K562 (cell line): ENCODE measurements around the gene CD274. TPM values are rescaled to one million over a fixed set of nuclear protein-coding genes. Genes with fewer than 3 reads are reported as not detected.
"Not testable (repeated sequence)": the region's sequence is repeated elsewhere in the genome, so short reads cannot be mapped to it uniquely, and the experiment has no call there.

Experiments
- ATAC-seq: fragments of 200-7000 bp; cut with Tn5 transposase; 3 replicates; pipeline ENCODE4 v1.9.1; 2020; ENCODE audit warnings: moderate library complexity
- BruUV-seq: library from RNA; stranded (reverse); fragments of 400-500 nt; replicated peaks from 2 replicates; lab custom pipeline; 2021; lab: Mats Ljungman, UMichigan
- CTCF ChIA-PET: fragments of 300-600 bp; formaldehyde crosslinking; extraction: SDS; loops from one replicate; lab custom pipeline; 2021; ENCODE audit warnings: low intra/inter-chr PET ratio; lab: Yijun Ruan, JAX
- POLR2A ChIA-PET: fragments of 300-600, 350-650 bp; sonication (Branson Sonifier 250); formaldehyde crosslinking; extraction: SDS; loops from one replicate; lab custom pipeline; 2021; ENCODE audit warnings: antibody characterized with exemption, inconsistent platforms; lab: Yijun Ruan, JAX
- DNase-seq, 4 experiments: peaks; one replicate each; pipeline versions ENCODE4 v3.0.0 to v3.0.0-alpha.2; 2011 to 2018; ENCODE audit warnings: low spot score in 3 of 4, mixed read lengths in 3 of 4; ENCODE audit errors: extremely low read depth in 1 of 4
- FAIRE-seq: peaks from 2 replicates; lab custom pipeline; 2011; peaks lifted over from hg19 to GRCh38; lab: Jason Lieb, UNC
- H2AFZ ChIP-seq: 2 replicates; pipeline ENCODE4 v1.6.0; 2011; ENCODE audit warnings: low read depth, low read length, control low read depth, inconsistent platforms
- H3K27ac ChIP-seq: fragments of 200-600 bp; 3 replicates; pipeline ENCODE4 v1.8.0; 2011; ENCODE audit warnings: low read depth, mild to moderate bottlenecking, control low read depth, inconsistent platforms, low read length, moderate library complexity, mixed read lengths; ENCODE audit errors: extremely low read depth
- H3K27me3 ChIP-seq, 2 experiments: fragments of 300-600 bp in 1 of 2; 2 replicates in 1 of 2; 3 replicates in 1 of 2; pipeline versions ENCODE4 v1.6.0 to v1.8.0; 2011; ENCODE audit warnings: inconsistent platforms in 2 of 2, low read length in 2 of 2, mild to moderate bottlenecking in 1 of 2, mixed read lengths in 1 of 2, moderate library complexity in 1 of 2; ENCODE audit not compliant: control insufficient read depth in 2 of 2, insufficient read depth in 2 of 2
- H3K36me3 ChIP-seq: fragments of 300-600 bp; 3 replicates; pipeline ENCODE4 v1.8.0; 2011; ENCODE audit warnings: mild to moderate bottlenecking, low read length, inconsistent platforms; ENCODE audit not compliant: control insufficient read depth, insufficient read depth
- H3K4me1 ChIP-seq, 2 experiments: fragments of 200-600 bp in 1 of 2; replicated peaks in 1 of 2; 2 replicates in 1 of 2; 3 replicates in 1 of 2; pipeline versions ENCODE4 v1.5.1 to v1.8.0; 2011; ENCODE audit warnings: inconsistent platforms in 2 of 2, low read length in 2 of 2, mild to moderate bottlenecking in 1 of 2, mixed read lengths in 1 of 2, moderate library complexity in 1 of 2; ENCODE audit not compliant: control insufficient read depth in 2 of 2, insufficient read depth in 2 of 2
- H3K4me2 ChIP-seq: 2 replicates; pipeline ENCODE4 v1.6.1; 2011; ENCODE audit warnings: low read length, control low read depth, inconsistent platforms, mixed read lengths; ENCODE audit not compliant: insufficient read depth
- H3K4me3 ChIP-seq: fragments of 200-600 bp; sonication (generic), shearing (Covaris generic); 2 replicates; pipeline ENCODE4 v1.5.1; 2016; ENCODE audit warnings: control low read depth, inconsistent platforms
- H3K79me2 ChIP-seq: fragments of 200-600 bp; 3 replicates; pipeline ENCODE4 v1.8.0; 2011; ENCODE audit warnings: low read length, inconsistent platforms; ENCODE audit not compliant: control insufficient read depth, insufficient read depth
- H3K9ac ChIP-seq, 2 experiments: 2 replicates each; pipeline versions ENCODE4 v1.6.0 to v1.6.1; 2011; ENCODE audit warnings: low read depth in 2 of 2, low read length in 2 of 2, control low read depth in 1 of 2, inconsistent platforms in 1 of 2, mild to moderate bottlenecking in 1 of 2, mixed read lengths in 1 of 2; ENCODE audit not compliant: insufficient read depth in 1 of 2
- H3K9me1 ChIP-seq: one replicate; pipeline ENCODE4 v1.6.0; 2011; ENCODE audit warnings: inconsistent platforms, mild to moderate bottlenecking, low read length, moderate library complexity; ENCODE audit not compliant: control insufficient read depth, insufficient read depth
- H3K9me3 ChIP-seq: replicated peaks from 2 replicates; pipeline ENCODE4 v1.5.1; 2011; ENCODE audit warnings: low read depth, low read length, inconsistent platforms; ENCODE audit not compliant: control insufficient read depth, insufficient read depth
- H4K20me1 ChIP-seq: replicated peaks from 2 replicates; pipeline ENCODE4 v1.6.1; 2011; ENCODE audit warnings: low read length, inconsistent platforms, mixed read lengths; ENCODE audit not compliant: control insufficient read depth, insufficient read depth
- MBD2 ChIP-seq: sonication (generic); IDR thresholded peaks from 2 replicates; pipeline ENCODE4 v1.6.1; 2016; ENCODE audit warnings: low read depth, borderline replicate concordance
- ZEB2 ChIP-seq: fragments of 450-650 bp; IDR thresholded peaks from 2 replicates; pipeline ENCODE4 v1.6.1; 2016
- WGBS: fragments of 100-300 bp; shearing (Covaris generic); methylation state at CpG from one replicate; pipeline ENCODE4 v1.1.6; 2016; ENCODE audit warnings: low coverage, mixed read lengths; ENCODE audit not compliant: insufficient coverage; ENCODE audit errors: missing lambda C conversion rate; 5-methylcytosine and 5-hydroxymethylcytosine counted together
- in situ Hi-C: fragments of 300-500 bp; cut with MboI; formaldehyde crosslinking; loops from 4 replicates; pipeline ENCODE4 v1.15.0; 2018; ENCODE audit warnings: inconsistent platforms, mixed read lengths
- intact Hi-C: fragments of 100-400 bp; cut with micrococcal nuclease; formaldehyde crosslinking; loops from 2 replicates; pipeline ENCODE4 v1.14.2; 2022
- polyA plus RNA-seq, 8 experiments: library from polyadenylated mRNA; depleted of rRNA in 4 of 8; stranded (reverse) in 5 of 8; unstranded in 3 of 8; fragments of >200 nt; fragmentation: Nextera tagmentation in 2 of 8; fragmentation: Illumina TruSeq in 1 of 8; extraction: Ambion mirVana in 2 of 8; extraction: Trizol in 1 of 8; gene quantifications; 2 replicates each; pipeline versions ENCODE4 v1.2.1 to v1.2.3, GENCODE V29; 2011 to 2014; ENCODE audit warnings: inconsistent platforms in 1 of 8, missing spikeins in 1 of 8
- total RNA-seq, 7 experiments: library from RNA; depleted of rRNA in 6 of 7; stranded (reverse); fragments of >200 nt in 6 of 7; fragmentation: Illumina TruSeq in 2 of 7; extraction: Trizol in 2 of 7; gene quantifications; 2 replicates each; pipeline versions ENCODE4 v1.2.1 to v1.2.3, GENCODE V29; 2011 to 2021; ENCODE audit warnings: low replicate concordance in 1 of 7
- TF ChIP-seq, protein P1 (sequence below): fragments of 250-450 bp; sonication (Bioruptor Pico); IDR thresholded peaks from 2 replicates; pipeline ENCODE4 v1.5.0; 2021; ENCODE audit warnings: mild to moderate bottlenecking, borderline replicate concordance

The CD274 gene
- total and polyA plus RNA-seq, 9 of the 15 experiments (the other 6 are each of a cell fraction or from before 2014, with no cell fraction given) = 0.07 to 0.51 (median 0.30) TPM; not detected in 1

DNA sequence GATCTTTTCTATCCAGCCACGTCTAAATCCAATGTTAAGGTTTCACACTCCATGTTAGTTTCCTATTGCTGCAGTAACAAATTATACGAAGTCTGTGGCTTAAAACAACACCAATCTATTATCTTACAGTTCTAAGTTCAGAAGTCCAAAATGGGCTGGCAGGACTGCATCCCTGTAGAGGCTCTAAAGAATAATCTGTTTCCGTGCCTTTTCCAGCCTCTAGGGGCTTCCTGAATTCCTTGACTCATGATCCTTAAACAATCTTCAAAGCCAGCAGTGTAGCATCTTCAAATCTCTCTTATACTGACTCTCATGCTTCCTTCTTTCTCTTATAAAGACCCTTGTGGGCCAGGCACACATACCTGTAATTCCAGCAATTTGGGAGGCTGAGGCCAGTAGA is 19.4 kb upstream of the CD274 start:
- Histone ChIP-seq H4K20me1 (no peaks in the 10 kb centered on the region), H3K79me2 (no peaks in the 10 kb centered on the region), H3K27ac (no peak overlapping the region), H3K4me2 (no peak overlapping the region), H3K9me3 (no peaks in the 10 kb centered on the region), H3K27me3 (no peaks in the 10 kb centered on the region), H3K9me1 (no peaks in the 10 kb centered on the region), H3K9ac (no peak overlapping the region), H3K4me3 (no peak overlapping the region), H2AFZ (no peak overlapping the region), H3K4me1 (peaks cover 0 to under 1% of the 10 kb centered on the region in 2 experiments; a peak in 1 of 5 replicates), H3K36me3 (no peaks in the 10 kb centered on the region)
- ATAC-seq (no peak), FAIRE-seq (no peak), DNase-seq (no peak)
- ChIA-PET POLR2A (no interaction called here), CTCF (no interaction called here)
- 29% methylated on average over 3 of the region's 3 CpGs for WGBS
- TF ChIP-seq MBD2 (no peak), ZEB2 (no peak)
- TF ChIP-seq, protein P1, sequence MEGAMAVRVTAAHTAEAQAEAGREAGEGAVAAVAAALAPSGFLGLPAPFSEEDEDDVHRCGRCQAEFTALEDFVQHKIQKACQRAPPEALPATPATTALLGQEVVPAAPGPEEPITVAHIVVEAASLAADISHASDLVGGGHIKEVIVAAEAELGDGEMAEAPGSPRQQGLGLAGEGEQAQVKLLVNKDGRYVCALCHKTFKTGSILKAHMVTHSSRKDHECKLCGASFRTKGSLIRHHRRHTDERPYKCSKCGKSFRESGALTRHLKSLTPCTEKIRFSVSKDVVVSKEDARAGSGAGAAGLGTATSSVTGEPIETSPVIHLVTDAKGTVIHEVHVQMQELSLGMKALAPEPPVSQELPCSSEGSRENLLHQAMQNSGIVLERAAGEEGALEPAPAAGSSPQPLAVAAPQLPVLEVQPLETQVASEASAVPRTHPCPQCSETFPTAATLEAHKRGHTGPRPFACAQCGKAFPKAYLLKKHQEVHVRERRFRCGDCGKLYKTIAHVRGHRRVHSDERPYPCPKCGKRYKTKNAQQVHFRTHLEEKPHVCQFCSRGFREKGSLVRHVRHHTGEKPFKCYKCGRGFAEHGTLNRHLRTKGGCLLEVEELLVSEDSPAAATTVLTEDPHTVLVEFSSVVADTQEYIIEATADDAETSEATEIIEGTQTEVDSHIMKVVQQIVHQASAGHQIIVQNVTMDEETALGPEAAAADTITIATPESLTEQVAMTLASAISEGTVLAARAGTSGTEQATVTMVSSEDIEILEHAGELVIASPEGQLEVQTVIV (CRISPR knock-in tag) = no peak
- intact Hi-C loops = no loop called here
- in situ Hi-C loops = loop anchor here (25.0 kb wide), 2 partner anchors 694 to 819 kb away; partner anchors contain the start of gene AK3
- BruUV-seq = no TSS peak

DNA sequence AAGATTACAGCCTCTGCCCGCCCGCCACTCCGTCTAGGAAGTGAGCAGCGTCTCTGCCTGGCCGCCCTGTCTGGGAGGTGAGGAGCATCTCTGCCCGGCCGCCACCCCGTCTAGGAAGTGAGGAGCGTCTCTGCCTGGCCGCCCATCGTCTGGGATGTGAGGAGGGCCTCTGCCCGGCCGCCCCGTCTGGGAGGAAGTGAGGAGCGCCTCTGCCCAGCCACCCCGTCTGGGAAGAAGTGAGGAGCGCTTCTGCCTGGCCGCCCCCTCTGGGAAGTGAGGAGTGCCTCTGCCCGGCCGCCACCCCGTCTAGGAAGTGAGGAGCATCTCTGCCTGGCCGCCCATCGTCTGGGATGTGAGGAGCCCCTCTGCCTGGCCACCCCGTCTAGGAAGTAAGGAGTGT is 17.5 kb upstream of the CD274 start:
- H3K4me3 ChIP-seq, H3K9me3 ChIP-seq, H3K4me2 ChIP-seq, BruUV-seq, POLR2A ChIA-PET, H3K4me1 ChIP-seq, H3K36me3 ChIP-seq, H3K79me2 ChIP-seq, H3K27me3 ChIP-seq, H2AFZ ChIP-seq, H3K9me1 ChIP-seq, H4K20me1 ChIP-seq, intact Hi-C loops, FAIRE-seq, H3K27ac ChIP-seq, CTCF ChIA-PET, DNase-seq, ATAC-seq, H3K9ac ChIP-seq: not testable (repeated sequence)
- in situ Hi-C loops = loop anchor here (25.0 kb wide), 2 partner anchors 696 to 821 kb away; partner anchors contain the start of gene AK3
- 73% methylated on average over 3 of the region's 24 CpGs for WGBS

DNA sequence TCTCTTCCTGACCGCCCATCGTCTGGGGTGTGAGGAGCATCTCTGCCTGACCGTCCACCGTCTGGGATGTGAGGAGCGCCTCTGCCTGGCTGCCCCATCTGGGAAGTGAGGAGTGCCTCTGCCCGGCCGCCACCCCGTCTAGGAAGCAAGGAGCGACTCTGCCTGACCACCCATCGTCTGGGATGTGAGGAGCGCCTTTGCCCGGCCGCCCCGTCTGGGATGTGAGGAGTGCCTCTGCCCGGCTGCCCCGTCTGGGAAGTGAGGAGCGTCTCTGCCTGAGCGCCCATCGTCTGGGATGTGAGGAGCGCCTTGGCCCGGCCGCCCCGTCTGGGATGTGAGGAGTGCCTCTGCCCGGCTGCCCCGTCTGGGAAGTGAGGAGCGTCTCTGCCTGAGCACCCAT is 17.0 kb upstream of the CD274 start:
- H3K4me2 ChIP-seq, H3K9me1 ChIP-seq, H3K79me2 ChIP-seq, BruUV-seq, H3K9me3 ChIP-seq, H3K4me3 ChIP-seq, H3K27ac ChIP-seq, H3K27me3 ChIP-seq, H2AFZ ChIP-seq, ATAC-seq, intact Hi-C loops, H3K4me1 ChIP-seq, POLR2A ChIA-PET, DNase-seq, H3K9ac ChIP-seq, H4K20me1 ChIP-seq, CTCF ChIA-PET, FAIRE-seq, H3K36me3 ChIP-seq: not testable (repeated sequence)
- 80% methylated on average over 4 of the region's 26 CpGs for WGBS
- in situ Hi-C loops = loop anchor here (25.0 kb wide), 2 partner anchors 696 to 821 kb away; partner anchors contain the start of gene AK3
